Panc1 (cell line): ENCODE measurements around the gene ZNRF3. TPM values are rescaled to one million over a fixed set of nuclear protein-coding genes. Genes with fewer than 3 reads are reported as not detected.

Experiments
- ATAC-seq: fragments of 200-7000 bp; cut with Tn5 transposase; 2 replicates; pipeline ENCODE4 v1.9.1; 2020; ENCODE audit warnings: mild to moderate bottlenecking, moderate library complexity
- BruUV-seq: library from RNA; stranded (reverse); fragments of 400-500 nt; replicated peaks from 2 replicates; lab custom pipeline; 2021; lab: Mats Ljungman, UMichigan
- CTCF ChIA-PET: fragments of 300-600 bp; sonication (Branson Sonifier 250); formaldehyde crosslinking; loops from one replicate; lab custom pipeline; 2022; ENCODE audit warnings: antibody characterized with exemption; lab: Charles Lee
- POLR2A ChIA-PET: fragments of 300-600 bp; sonication (Branson Sonifier 250); formaldehyde crosslinking; loops from one replicate; lab custom pipeline; 2022; ENCODE audit warnings: antibody characterized with exemption; lab: Charles Lee
- DNase-seq: peaks from one replicate; pipeline ENCODE4 v3.0.0-alpha.2; 2010; ENCODE audit warnings: low read depth, low spot score
- H3K27ac ChIP-seq: 2 replicates; pipeline ENCODE4 v1.5.1; 2011; ENCODE audit warnings: mild to moderate bottlenecking, low read length, inconsistent platforms
- H3K27me3 ChIP-seq: fragments of 200-500 bp; sonication (Bioruptor generic); 2 replicates; pipeline ENCODE4 v1.6.0; 2014; ENCODE audit warnings: low read length, inconsistent platforms; ENCODE audit not compliant: control insufficient read depth, insufficient read depth
- H3K36me3 ChIP-seq: fragments of 200-500 bp; sonication (Bioruptor generic); 2 replicates; pipeline ENCODE4 v1.5.1; 2014; ENCODE audit warnings: inconsistent platforms, mild to moderate bottlenecking, low read length, moderate library complexity; ENCODE audit not compliant: control insufficient read depth, insufficient read depth
- H3K4me1 ChIP-seq: 2 replicates; pipeline ENCODE4 v1.5.1; 2011; ENCODE audit warnings: inconsistent platforms, mild to moderate bottlenecking, low read length, moderate library complexity; ENCODE audit not compliant: control insufficient read depth, insufficient read depth
- H3K4me3 ChIP-seq, 2 experiments: 2 replicates each; pipeline ENCODE4 v1.5.1; 2011 to 2012; ENCODE audit warnings: low read depth in 2 of 2, low read length in 2 of 2, mild to moderate bottlenecking in 2 of 2, inconsistent platforms in 1 of 2, moderate library complexity in 1 of 2
- H3K9me3 ChIP-seq: fragments of 200-500 bp; sonication (Bioruptor generic); 2 replicates; pipeline ENCODE4 v1.5.1; 2014; ENCODE audit warnings: low read depth, mild to moderate bottlenecking, inconsistent platforms, low read length, moderate library complexity; ENCODE audit not compliant: control insufficient read depth, insufficient read depth
- CTCF ChIP-seq: fragments of 450-650 bp; IDR thresholded peaks from 2 replicates; pipeline ENCODE4 v1.5.1; 2017; ENCODE audit warnings: mild to moderate bottlenecking
- POLR2AphosphoS5 ChIP-seq: IDR thresholded peaks from 2 replicates; pipeline ENCODE4 v1.6.1; 2012; ENCODE audit warnings: mild to moderate bottlenecking, low read depth, low read length, moderate library complexity
- REST ChIP-seq, 2 experiments: IDR thresholded peaks; 2 replicates each; pipeline ENCODE4 v1.6.1; 2011 to 2012; ENCODE audit warnings: low read depth in 2 of 2, control low read depth in 1 of 2, low read length in 1 of 2, mild to moderate bottlenecking in 1 of 2, moderate library complexity in 1 of 2; ENCODE audit not compliant: insufficient read depth in 1 of 2
- SIN3A ChIP-seq: IDR thresholded peaks from 2 replicates; pipeline ENCODE4 v1.6.1; 2012; ENCODE audit warnings: low read depth, mild to moderate bottlenecking, low read length, moderate library complexity, borderline replicate concordance; ENCODE audit not compliant: insufficient read depth
- TCF7L2 ChIP-seq: IDR thresholded peaks from 2 replicates; pipeline ENCODE4 v1.6.1; 2011; ENCODE audit warnings: mild to moderate bottlenecking, low read depth, low read length, inconsistent platforms
- in situ Hi-C: cut with HindIII; loops from 2 replicates; pipeline ENCODE4 v1.10.0; 2016; ENCODE audit warnings: low sequenced_read_pairs, low pct_unique_long_range_greater_than_20kb
- intact Hi-C: fragments of 100-400 bp; cut with micrococcal nuclease; formaldehyde crosslinking; loops from one replicate; pipeline ENCODE4 v1.10.0; 2022; ENCODE audit not compliant: unreplicated experiment
- total RNA-seq: library from RNA; stranded (reverse); gene quantifications from one replicate; pipeline ENCODE4 v1.2.1, GENCODE V29; 2021; ENCODE audit not compliant: unreplicated experiment

Gene ZNRF3
- total RNA-seq, 1 experiment from 2014 or later: 7.3 TPM

- ChIA-PET CTCF (no interaction called here), POLR2A (no interaction called here)
- in situ Hi-C loops (no loop called here), intact Hi-C loops (no loop called here)
- Histone ChIP-seq H3K4me1 (no peaks in the 10 kb centered on the region), H3K9me3 (no peaks in the 10 kb centered on the region), H3K36me3 (no peaks in the 10 kb centered on the region), H3K27me3 (no peaks in the 10 kb centered on the region), H3K27ac (no peak overlapping the region), H3K4me3 (no peak overlapping the region)
- TF ChIP-seq SIN3A (no peak), POLR2AphosphoS5 (no peak), REST (IDR thresholded peaks at IDR 0.05; ENCODE audit: insufficient read depth in 1 of 2, low read depth in 2 of 2, low read length in 1 of 2) (no peak), TCF7L2 (no peak), CTCF (no peak)
- ATAC-seq (no peak), DNase-seq (no peak)
- BruUV-seq: no TSS peak
Measured at GRCh38 chr22:29011240-29012100, 128.1 kb downstream of the ZNRF3 start.

- no peak overlapping the region for H3K27ac ChIP-seq
- in situ Hi-C loops: no loop called here
- CTCF ChIA-PET: no interaction called here
- H3K9me3 ChIP-seq: no peaks in the 10 kb centered on the region
- H3K4me1 ChIP-seq: no peaks in the 10 kb centered on the region
- no peak overlapping the region for H3K4me3 ChIP-seq
- intact Hi-C loops: no loop called here
- H3K36me3 ChIP-seq: no peaks in the 10 kb centered on the region
- no TSS peak for BruUV-seq
- TF ChIP-seq CTCF: no peak
- TF ChIP-seq TCF7L2: no peak
- no peak for TF ChIP-seq SIN3A
- no peak for TF ChIP-seq REST (IDR thresholded peaks at IDR 0.05; ENCODE audit: insufficient read depth in 1 of 2, low read depth in 2 of 2, low read length in 1 of 2)
- no peak for TF ChIP-seq POLR2AphosphoS5
- DNase-seq (no peak), ATAC-seq (no peak)
- POLR2A ChIA-PET: no interaction called here
- H3K27me3 ChIP-seq: no peaks in the 10 kb centered on the region
Measured at GRCh38 chr22:29012101-29012433, 128.7 kb downstream of the ZNRF3 start.
